WTC11 (cell line): ENCODE data around the gene KCNC3. TPM values are rescaled to one million over a fixed set of nuclear protein-coding genes. Genes with fewer than 3 reads are reported as not detected.
A peak's percentile ranks its signal among the peaks of the same experiment; 100 is the strongest.

ENCODE experiments used
- ATAC-seq: fragments of 200-7000 bp; cut with Tn5 transposase; 2 replicates; pipeline ENCODE4 v1.10.0; 2021; ENCODE audit warnings: mild to moderate bottlenecking, moderate library complexity
- CTCF ChIA-PET: fragments of 300-600 bp; sonication (Branson Sonifier 250); formaldehyde crosslinking; loops from one replicate; lab custom pipeline; 2021; ENCODE audit warnings: antibody characterized with exemption; lab: Charles Lee
- POLR2A ChIA-PET: fragments of 350-600 bp; sonication (Branson Sonifier 250); formaldehyde crosslinking; loops from one replicate; lab custom pipeline; 2021; ENCODE audit warnings: antibody characterized with exemption; lab: Charles Lee
- DNase-seq: peaks from one replicate; pipeline ENCODE4 v3.0.0; 2021; ENCODE audit warnings: low spot score
- H3K27ac Mint-ChIP-seq: 2 replicates; pipeline ENCODE4 v1.8.0; 2021; ENCODE audit warnings: mixed read lengths
- H3K27me3 Mint-ChIP-seq: 2 replicates; pipeline ENCODE4 v1.8.0; 2021; ENCODE audit warnings: low read depth, mild to moderate bottlenecking, moderate library complexity, mixed read lengths
- H3K36me3 Mint-ChIP-seq: 2 replicates; pipeline ENCODE4 v1.8.0; 2021; ENCODE audit warnings: mixed read lengths
- H3K4me1 Mint-ChIP-seq: 2 replicates; pipeline ENCODE4 v1.8.0; 2022; ENCODE audit warnings: mixed read lengths
- H3K4me3 Mint-ChIP-seq: 2 replicates; pipeline ENCODE4 v1.8.0; 2021; ENCODE audit warnings: mild to moderate bottlenecking, moderate library complexity, mixed read lengths
- H3K9me3 Mint-ChIP-seq: 2 replicates; pipeline ENCODE4 v1.8.0; 2021; ENCODE audit warnings: mixed read lengths
- ARID4B ChIP-seq: sonication (generic); formaldehyde crosslinking; IDR thresholded peaks from 2 replicates; pipeline ENCODE4 v1.8.0; 2023; ENCODE audit warnings: missing genetic modification reagents, mild to moderate bottlenecking, borderline replicate concordance
- E2F1 ChIP-seq: sonication (generic); formaldehyde crosslinking; IDR thresholded peaks from 2 replicates; pipeline ENCODE4 v1.8.0; 2022; ENCODE audit warnings: mild to moderate bottlenecking, missing genetic modification reagents
- E2F5 ChIP-seq: sonication (generic); formaldehyde crosslinking; IDR thresholded peaks from 2 replicates; pipeline ENCODE4 v1.8.1; 2022; ENCODE audit warnings: mild to moderate bottlenecking, moderate library complexity, missing genetic modification reagents
- ETV6 ChIP-seq: sonication (generic); formaldehyde crosslinking; IDR thresholded peaks from 2 replicates; pipeline ENCODE4 v1.8.1; 2022; ENCODE audit warnings: mild to moderate bottlenecking, missing genetic modification reagents
- GRHL2 ChIP-seq: fragments of 250-450 bp; sonication (Bioruptor Pico); IDR thresholded peaks from 2 replicates; pipeline ENCODE4 v1.8.0; 2022; ENCODE audit warnings: mild to moderate bottlenecking, moderate library complexity; ENCODE audit not compliant: insufficient replicate concordance, severe bottlenecking
- GTF2I ChIP-seq: fragments of 250-450 bp; sonication (Bioruptor Pico); conservative IDR thresholded peaks from 2 replicates; pipeline ENCODE4 v1.4.0; 2021; ENCODE audit warnings: mild to moderate bottlenecking
- NFATC4 ChIP-seq: fragments of 250-450 bp; sonication (Bioruptor Pico); IDR thresholded peaks from 2 replicates; pipeline ENCODE4 v1.9.0; 2021; ENCODE audit warnings: mild to moderate bottlenecking
- NFE2L1 ChIP-seq: sonication (generic); formaldehyde crosslinking; IDR thresholded peaks from 2 replicates; pipeline ENCODE4 v1.8.1; 2023; ENCODE audit warnings: missing genetic modification reagents
- NR3C1 ChIP-seq: sonication (generic); formaldehyde crosslinking; conservative IDR thresholded peaks from 2 replicates; pipeline ENCODE4 v1.8.1; 2023; ENCODE audit warnings: low read depth, mild to moderate bottlenecking, missing genetic modification reagents
- SMAD3 ChIP-seq: sonication (generic); formaldehyde crosslinking; IDR thresholded peaks from 2 replicates; pipeline ENCODE4 v1.8.0; 2022; ENCODE audit warnings: missing genetic modification reagents, mild to moderate bottlenecking, borderline replicate concordance
- TEAD1 ChIP-seq: sonication (generic); formaldehyde crosslinking; IDR thresholded peaks from 2 replicates; pipeline ENCODE4 v1.8.0; 2022; ENCODE audit warnings: mild to moderate bottlenecking, missing genetic modification reagents
- TEAD4 ChIP-seq: sonication (generic); formaldehyde crosslinking; IDR thresholded peaks from 2 replicates; pipeline ENCODE4 v1.8.0; 2022; ENCODE audit warnings: mild to moderate bottlenecking, missing genetic modification reagents
- ZBTB21 ChIP-seq: sonication (generic); formaldehyde crosslinking; IDR thresholded peaks from 2 replicates; pipeline ENCODE4 v1.8.1; 2023; ENCODE audit warnings: mild to moderate bottlenecking, missing genetic modification reagents, borderline replicate concordance
- total RNA-seq: library from RNA; stranded (reverse); gene quantifications from 3 replicates; pipeline ENCODE4 v1.2.3, GENCODE V29; 2021
- TF ChIP-seq, protein P1 (sequence below): fragments of 200-600 bp; IDR thresholded peaks from 2 replicates; pipeline ENCODE4 v1.8.0; 2022; ENCODE audit warnings: antibody characterized with exemption
- TF ChIP-seq, protein P2 (sequence below): sonication (generic); formaldehyde crosslinking; IDR thresholded peaks from 2 replicates; pipeline ENCODE4 v1.8.0; 2022; ENCODE audit warnings: mild to moderate bottlenecking, missing genetic modification reagents
- TF ChIP-seq, protein P3 (sequence below): sonication (generic); formaldehyde crosslinking; IDR thresholded peaks from 2 replicates; pipeline ENCODE4 v1.8.0; 2022; ENCODE audit warnings: missing genetic modification reagents

The KCNC3 gene
- total RNA-seq, 1 experiment from 2014 or later = 8.5 TPM

DNA sequence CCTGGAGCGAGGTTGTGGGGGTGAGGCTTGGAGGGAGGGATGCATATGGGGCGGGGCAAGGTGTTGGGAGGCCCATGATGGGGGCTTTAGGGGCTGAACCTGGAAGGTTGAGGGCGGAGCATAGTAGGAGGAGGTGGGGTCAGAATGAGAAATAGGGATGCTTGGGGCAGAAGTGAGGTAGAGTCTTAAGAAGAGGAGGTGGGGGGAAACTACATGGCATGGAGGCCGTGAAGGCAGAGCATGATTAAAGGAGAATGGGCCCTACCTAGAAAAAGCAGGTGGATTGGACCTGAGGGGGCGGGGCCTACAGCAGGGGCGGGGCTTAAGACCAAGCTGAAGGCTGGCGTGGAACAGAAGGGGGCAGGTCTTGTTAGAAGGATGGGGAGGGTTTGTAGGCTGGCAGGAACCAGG, 47.9 kb upstream of the KCNC3 start:
- H3K27me3 Mint-ChIP-seq = no peaks in the 10 kb centered on the region; the same call in none of the 2 replicates
- H3K27ac Mint-ChIP-seq = peak overlapping the region; percentile 76
- POLR2A ChIA-PET = interaction anchor here (0.7 to 1.0 kb wide), 2 partner anchors 9 to 48 kb away, joined by 3 to 4 read pairs; partner anchors contain the start of gene KCNC3
- DNase-seq (peak; percentile 90), ATAC-seq (peak; percentile 83)
- H3K36me3 Mint-ChIP-seq = peaks cover 27% of the 10 kb centered on the region
- no peaks in the 10 kb centered on the region for H3K9me3 Mint-ChIP-seq
- CTCF ChIA-PET = interaction anchor here (0.5 to 3.5 kb wide), 8 partner anchors 8 to 141 kb away, joined by 3 to 20 read pairs (median 3); no protein-coding TSS in a partner anchor
- TF ChIP-seq E2F5 (CRISPR knock-in tag) (no peak), ARID4B (no peak), NFATC4 (no peak), NR3C1 (no peak), E2F1 (no peak)
- TF ChIP-seq, protein P1, sequence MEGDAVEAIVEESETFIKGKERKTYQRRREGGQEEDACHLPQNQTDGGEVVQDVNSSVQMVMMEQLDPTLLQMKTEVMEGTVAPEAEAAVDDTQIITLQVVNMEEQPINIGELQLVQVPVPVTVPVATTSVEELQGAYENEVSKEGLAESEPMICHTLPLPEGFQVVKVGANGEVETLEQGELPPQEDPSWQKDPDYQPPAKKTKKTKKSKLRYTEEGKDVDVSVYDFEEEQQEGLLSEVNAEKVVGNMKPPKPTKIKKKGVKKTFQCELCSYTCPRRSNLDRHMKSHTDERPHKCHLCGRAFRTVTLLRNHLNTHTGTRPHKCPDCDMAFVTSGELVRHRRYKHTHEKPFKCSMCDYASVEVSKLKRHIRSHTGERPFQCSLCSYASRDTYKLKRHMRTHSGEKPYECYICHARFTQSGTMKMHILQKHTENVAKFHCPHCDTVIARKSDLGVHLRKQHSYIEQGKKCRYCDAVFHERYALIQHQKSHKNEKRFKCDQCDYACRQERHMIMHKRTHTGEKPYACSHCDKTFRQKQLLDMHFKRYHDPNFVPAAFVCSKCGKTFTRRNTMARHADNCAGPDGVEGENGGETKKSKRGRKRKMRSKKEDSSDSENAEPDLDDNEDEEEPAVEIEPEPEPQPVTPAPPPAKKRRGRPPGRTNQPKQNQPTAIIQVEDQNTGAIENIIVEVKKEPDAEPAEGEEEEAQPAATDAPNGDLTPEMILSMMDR = no peak
- TF ChIP-seq, protein P2, sequence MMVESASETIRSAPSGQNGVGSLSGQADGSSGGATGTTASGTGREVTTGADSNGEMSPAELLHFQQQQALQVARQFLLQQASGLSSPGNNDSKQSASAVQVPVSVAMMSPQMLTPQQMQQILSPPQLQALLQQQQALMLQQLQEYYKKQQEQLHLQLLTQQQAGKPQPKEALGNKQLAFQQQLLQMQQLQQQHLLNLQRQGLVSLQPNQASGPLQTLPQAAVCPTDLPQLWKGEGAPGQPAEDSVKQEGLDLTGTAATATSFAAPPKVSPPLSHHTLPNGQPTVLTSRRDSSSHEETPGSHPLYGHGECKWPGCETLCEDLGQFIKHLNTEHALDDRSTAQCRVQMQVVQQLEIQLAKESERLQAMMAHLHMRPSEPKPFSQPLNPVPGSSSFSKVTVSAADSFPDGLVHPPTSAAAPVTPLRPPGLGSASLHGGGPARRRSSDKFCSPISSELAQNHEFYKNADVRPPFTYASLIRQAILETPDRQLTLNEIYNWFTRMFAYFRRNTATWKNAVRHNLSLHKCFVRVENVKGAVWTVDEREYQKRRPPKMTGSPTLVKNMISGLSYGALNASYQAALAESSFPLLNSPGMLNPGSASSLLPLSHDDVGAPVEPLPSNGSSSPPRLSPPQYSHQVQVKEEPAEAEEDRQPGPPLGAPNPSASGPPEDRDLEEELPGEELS (CRISPR knock-in tag) = no peak
- H3K4me3 Mint-ChIP-seq = peak overlapping the region; percentile 55
- H3K4me1 Mint-ChIP-seq = peaks cover 3% of the 10 kb centered on the region; the same call in 1 of the 2 replicates

DNA sequence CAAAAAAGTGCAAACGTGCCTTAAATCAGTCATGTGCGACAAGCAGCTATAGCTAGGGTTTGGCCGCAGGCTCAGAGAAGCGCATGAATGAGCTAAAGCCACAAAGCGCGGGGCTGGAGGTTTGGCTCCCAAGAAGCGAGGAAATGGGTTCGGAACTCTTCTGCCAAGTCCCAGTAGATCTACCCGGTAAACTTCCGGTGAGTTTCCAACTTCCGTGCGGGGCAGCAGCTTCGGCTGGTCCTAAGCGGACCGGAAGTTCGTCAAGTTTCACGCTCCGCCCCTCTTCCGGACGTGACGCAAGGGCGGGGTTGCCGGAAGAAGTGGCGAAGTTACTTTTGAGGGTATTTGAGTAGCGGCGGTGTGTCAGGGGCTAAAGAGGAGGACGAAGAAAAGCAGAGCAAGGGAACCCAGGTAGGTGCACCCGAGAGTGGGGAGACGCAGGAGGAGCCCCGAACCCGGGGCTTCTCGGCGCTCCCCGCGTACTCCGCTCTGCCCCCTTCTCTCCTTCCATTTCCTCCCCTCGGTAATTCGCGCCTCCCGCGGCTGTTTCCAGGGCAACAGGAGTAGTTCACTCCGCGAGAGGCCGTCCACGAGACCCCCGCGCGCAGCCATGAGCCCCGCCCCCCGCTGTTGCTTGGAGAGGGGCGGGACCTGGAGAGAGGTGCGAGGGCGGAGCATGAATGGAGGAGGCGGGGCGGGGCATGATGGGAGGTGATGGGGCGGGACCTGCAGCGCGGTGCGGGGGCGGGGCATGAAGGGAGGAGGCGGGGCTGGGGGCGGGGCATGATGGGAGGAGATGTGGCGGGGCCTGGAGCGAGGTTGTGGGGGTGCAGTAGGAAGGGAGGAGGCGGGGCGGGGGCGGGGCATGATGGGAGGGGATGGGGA, 47.2 kb upstream of the KCNC3 start, which contains the start of gene NR1H2:
Gene NR1H2, plus strand, starts transcription at position 292 of the 885 bp plus-strand sequence. CDS start 1,149 bp downstream, outside the sequence.
- ChIA-PET CTCF (interaction anchor here (0.8 to 3.5 kb wide), 12 partner anchors 7 to 146 kb away, joined by 3 to 20 read pairs (median 4); no protein-coding TSS in a partner anchor), POLR2A (interaction anchor here (0.6 to 1.1 kb wide), 6 partner anchors 8 to 183 kb away, joined by 3 to 4 read pairs (median 4); partner anchors contain the start of gene KCNC3)
- Mint-ChIP-seq H3K27me3 (no peaks in the 10 kb centered on the region; the same call in none of the 2 replicates), H3K9me3 (no peaks in the 10 kb centered on the region), H3K27ac (peak within 1 kb of the TSS; percentile 100), H3K36me3 (peaks cover 26% of the 10 kb centered on the region), H3K4me3 (peak within 1 kb of the TSS; percentile 99), H3K4me1 (peaks cover 3% of the 10 kb centered on the region; the same call in 1 of the 2 replicates)
- DNase-seq = peak; percentile 95
- ATAC-seq = peak; percentile 80
- TF ChIP-seq TEAD1 (peak; percentile 63; the same call in 1 of the 2 replicates), TEAD4 (CRISPR knock-in tag) (no peak), E2F1 (0 out of 2 replicates have a peak, but pooled peaks have one; percentile 30), NFE2L1 (CRISPR knock-in tag) (no peak), NR3C1 (no peak), GRHL2 (CRISPR knock-in tag) (no peak), GTF2I (peak; percentile 66; the same call in 1 of the 2 replicates), ZBTB21 (CRISPR knock-in tag) (peak; percentile 98; the same call in 1 of the 2 replicates), ETV6 (CRISPR knock-in tag) (peak; percentile 83), SMAD3 (CRISPR knock-in tag) (peak; percentile 85; the same call in 1 of the 2 replicates)
- TF ChIP-seq, protein P3, sequence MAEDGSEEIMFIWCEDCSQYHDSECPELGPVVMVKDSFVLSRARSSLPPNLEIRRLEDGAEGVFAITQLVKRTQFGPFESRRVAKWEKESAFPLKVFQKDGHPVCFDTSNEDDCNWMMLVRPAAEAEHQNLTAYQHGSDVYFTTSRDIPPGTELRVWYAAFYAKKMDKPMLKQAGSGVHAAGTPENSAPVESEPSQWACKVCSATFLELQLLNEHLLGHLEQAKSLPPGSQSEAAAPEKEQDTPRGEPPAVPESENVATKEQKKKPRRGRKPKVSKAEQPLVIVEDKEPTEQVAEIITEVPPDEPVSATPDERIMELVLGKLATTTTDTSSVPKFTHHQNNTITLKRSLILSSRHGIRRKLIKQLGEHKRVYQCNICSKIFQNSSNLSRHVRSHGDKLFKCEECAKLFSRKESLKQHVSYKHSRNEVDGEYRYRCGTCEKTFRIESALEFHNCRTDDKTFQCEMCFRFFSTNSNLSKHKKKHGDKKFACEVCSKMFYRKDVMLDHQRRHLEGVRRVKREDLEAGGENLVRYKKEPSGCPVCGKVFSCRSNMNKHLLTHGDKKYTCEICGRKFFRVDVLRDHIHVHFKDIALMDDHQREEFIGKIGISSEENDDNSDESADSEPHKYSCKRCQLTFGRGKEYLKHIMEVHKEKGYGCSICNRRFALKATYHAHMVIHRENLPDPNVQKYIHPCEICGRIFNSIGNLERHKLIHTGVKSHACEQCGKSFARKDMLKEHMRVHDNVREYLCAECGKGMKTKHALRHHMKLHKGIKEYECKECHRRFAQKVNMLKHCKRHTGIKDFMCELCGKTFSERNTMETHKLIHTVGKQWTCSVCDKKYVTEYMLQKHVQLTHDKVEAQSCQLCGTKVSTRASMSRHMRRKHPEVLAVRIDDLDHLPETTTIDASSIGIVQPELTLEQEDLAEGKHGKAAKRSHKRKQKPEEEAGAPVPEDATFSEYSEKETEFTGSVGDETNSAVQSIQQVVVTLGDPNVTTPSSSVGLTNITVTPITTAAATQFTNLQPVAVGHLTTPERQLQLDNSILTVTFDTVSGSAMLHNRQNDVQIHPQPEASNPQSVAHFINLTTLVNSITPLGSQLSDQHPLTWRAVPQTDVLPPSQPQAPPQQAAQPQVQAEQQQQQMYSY = peak; percentile 48; the same call in 1 of the 2 replicates
